GM18508 (cell line): ENCODE data around the gene GFI1B.
"Not testable (repeated sequence)": the region's sequence is repeated elsewhere in the genome, so short reads cannot be mapped to it uniquely, and the experiment has no call there.

ENCODE experiments used
- ATAC-seq: cut with Tn5 transposase; IDR thresholded peaks from one replicate; pipeline ENCODE4 v1.9.1; 2021; ENCODE audit warnings: moderate number of reproducible peaks; ENCODE audit not compliant: insufficient read depth, unreplicated experiment

Gene GFI1B

GRCh38 chr9:132965478-132965877, 13.0 kb upstream of the GFI1B start:
- no peak for ATAC-seq

- ATAC-seq, result not testable (repeated sequence)
These were observed 10.6 kb upstream of the GFI1B start for GRCh38 chr9:132967908-132968307.

GRCh38 chr9:132969783-132970182, 8.7 kb upstream of the GFI1B start:
- no peak for ATAC-seq

- no peak for ATAC-seq
These were observed 8.0 kb upstream of the GFI1B start for GRCh38 chr9:132970324-132971062.

GRCh38 chr9:132973166-132973565, 5.3 kb upstream of the GFI1B start:
- no peak for ATAC-seq

- ATAC-seq, result no peak
These were observed 4.8 kb upstream of the GFI1B start for GRCh38 chr9:132973713-132974112.

GRCh38 chr9:132975961-132976360, 2.5 kb upstream of the GFI1B start:
- no peak for ATAC-seq

GRCh38 chr9:132976571-132976970, 1.9 kb upstream of the GFI1B start:
- no peak for ATAC-seq

- no peak for ATAC-seq
These were observed 413 bp upstream of the GFI1B start for GRCh38 chr9:132978112-132978450.

- ATAC-seq, result no peak
These were observed 1.7 kb downstream of the GFI1B start for GRCh38 chr9:132980157-132980556.

GRCh38 chr9:132982458-132982857, 4.0 kb downstream of the GFI1B start:
- no peak for ATAC-seq

- no peak for ATAC-seq
These were observed 5.2 kb downstream of the GFI1B start for GRCh38 chr9:132983491-132984201.

GRCh38 chr9:132984202-132985070, 5.9 kb downstream of the GFI1B start:
- no peak for ATAC-seq

GRCh38 chr9:132985071-132985350, 6.5 kb downstream of the GFI1B start:
- ATAC-seq, result no peak

- ATAC-seq, result no peak
These were observed 7.0 kb downstream of the GFI1B start for GRCh38 chr9:132985489-132985888.

GRCh38 chr9:132986114-132986513, 7.6 kb downstream of the GFI1B start:
- ATAC-seq, result no peak

- ATAC-seq, result no peak
These were observed 8.4 kb downstream of the GFI1B start for GRCh38 chr9:132986640-132987620.

GRCh38 chr9:132988244-132989013, 9.9 kb downstream of the GFI1B start:
- ATAC-seq, result no peak

GRCh38 chr9:132989014-132989310, 10.5 kb downstream of the GFI1B start:
- no peak for ATAC-seq
